Panc1 (cell line): ENCODE results near the gene GREB1L.

ENCODE experiments used
- CTCF ChIP-seq: fragments of 450-650 bp; IDR thresholded peaks from 2 replicates; pipeline ENCODE4 v1.5.1; 2017; ENCODE audit warnings: mild to moderate bottlenecking
- POLR2AphosphoS5 ChIP-seq: IDR thresholded peaks from 2 replicates; pipeline ENCODE4 v1.6.1; 2012; ENCODE audit warnings: mild to moderate bottlenecking, low read depth, low read length, moderate library complexity
- REST ChIP-seq, 2 experiments: IDR thresholded peaks; 2 replicates each; pipeline ENCODE4 v1.6.1; 2011 to 2012; ENCODE audit warnings: low read depth in 2 of 2, control low read depth in 1 of 2, low read length in 1 of 2, mild to moderate bottlenecking in 1 of 2, moderate library complexity in 1 of 2; ENCODE audit not compliant: insufficient read depth in 1 of 2
- SIN3A ChIP-seq: IDR thresholded peaks from 2 replicates; pipeline ENCODE4 v1.6.1; 2012; ENCODE audit warnings: low read depth, mild to moderate bottlenecking, low read length, moderate library complexity, borderline replicate concordance; ENCODE audit not compliant: insufficient read depth
- TCF7L2 ChIP-seq: IDR thresholded peaks from 2 replicates; pipeline ENCODE4 v1.6.1; 2011; ENCODE audit warnings: mild to moderate bottlenecking, low read depth, low read length, inconsistent platforms

GRCh38 chr18:21389283-21389682 is 147.3 kb downstream of the GREB1L start:
- TF ChIP-seq CTCF, result no peak; the same call in 1 of the 2 replicates
- TF ChIP-seq POLR2AphosphoS5, result no peak
- no peak for TF ChIP-seq TCF7L2
- no peak for TF ChIP-seq REST (IDR thresholded peaks at IDR 0.05; ENCODE audit: insufficient read depth in 1 of 2, low read depth in 2 of 2, low read length in 1 of 2)
- no peak for TF ChIP-seq SIN3A
